OCI-LY3 (cell line): ENCODE measurements around the gene UBN1.

ENCODE experiments used
- CTCF ChIP-seq: fragments of 200-600, 300-600 bp; sonication (generic); IDR thresholded peaks from 2 replicates; pipeline ENCODE4 v1.5.1; 2014; ENCODE audit warnings: antibody characterized with exemption, low read length, low read depth
- EZH2phosphoT487 ChIP-seq: fragments of 200-600 bp; shearing (Covaris generic); IDR thresholded peaks from 2 replicates; pipeline ENCODE4 v1.6.1; 2018; ENCODE audit warnings: antibody characterized with exemption, mixed run types, low read depth

GRCh38 chr16:4862639-4863038 is 15.4 kb downstream of the UBN1 start:
- TF ChIP-seq CTCF (no peak), EZH2phosphoT487 (no peak)
